B cell (primary cell): ENCODE data around the gene TMEM271. TPM values are rescaled to one million over a fixed set of nuclear protein-coding genes. Genes with fewer than 3 reads are reported as not detected.

Experiments
- ATAC-seq: fragments of 200-7000 bp; cut with Tn5 transposase; one replicate; pipeline ENCODE4 v1.10.0; 2021; ENCODE audit warnings: low read depth, mild to moderate bottlenecking, moderate number of reproducible peaks, moderate library complexity
- CTCF ChIA-PET: fragments of 350-600 bp; sonication (Branson Sonifier 250); formaldehyde crosslinking; loops from one replicate; lab custom pipeline; 2021; ENCODE audit warnings: antibody characterized with exemption, inconsistent platforms; lab: Charles Lee
- POLR2A ChIA-PET: fragments of 350-600 bp; sonication (Branson Sonifier 250); formaldehyde crosslinking; loops from one replicate; lab custom pipeline; 2021; ENCODE audit warnings: antibody characterized with exemption; lab: Charles Lee
- DNase-seq: peaks from one replicate; pipeline ENCODE4 v3.0.0; 2013
- H2AFZ ChIP-seq: 2 replicates; pipeline ENCODE4 v1.6.1; 2012; ENCODE audit warnings: mild to moderate bottlenecking, low read depth, low read length; ENCODE audit not compliant: insufficient read depth, poor library complexity, severe bottlenecking
- H3K27ac ChIP-seq, 2 donors: 1 replicate in 1 of 2; 2 replicates in 1 of 2; pipeline ENCODE4 v1.5.1; 2012 to 2013; ENCODE audit warnings: low read length in 2 of 2, mild to moderate bottlenecking in 2 of 2, moderate library complexity in 1 of 2
- H3K27me3 ChIP-seq, 4 experiments: fragments of 200-600 bp in 1 of 4; sonication (generic) in 1 of 4; replicated peaks in 1 of 4; 1 replicate in 2 of 4; 2 replicates in 2 of 4; pipeline versions ENCODE4 v1.6.1 to v1.7.0; 2013 to 2016; ENCODE audit warnings: low read length in 3 of 4, mild to moderate bottlenecking in 2 of 4, mixed read lengths in 1 of 4, moderate library complexity in 1 of 4; ENCODE audit not compliant: insufficient read depth in 4 of 4, control insufficient read depth in 3 of 4; ENCODE audit errors: control extremely low read depth in 1 of 4
- H3K36me3 ChIP-seq, 2 experiments: replicated peaks in 1 of 2; 1 replicate in 1 of 2; 2 replicates in 1 of 2; pipeline versions ENCODE4 v1.6.1 to v1.7.1; 2013; ENCODE audit warnings: low read length in 1 of 2; ENCODE audit not compliant: insufficient read depth in 2 of 2, control insufficient read depth in 1 of 2; ENCODE audit errors: control extremely low read depth in 1 of 2, extremely low read depth in 1 of 2
- H3K4me1 ChIP-seq, 2 donors: fragments of 200-600 bp in 1 of 2; sonication (generic) in 1 of 2; 1 replicate in 1 of 2; 2 replicates in 1 of 2; pipeline versions ENCODE4 v1.5.1 to v1.6.1; 2013 to 2017; ENCODE audit warnings: low read length in 2 of 2; ENCODE audit not compliant: control insufficient read depth in 2 of 2, insufficient read depth in 2 of 2
- H3K4me2 ChIP-seq: replicated peaks from 2 replicates; pipeline ENCODE3; 2012; ENCODE audit warnings: mild to moderate bottlenecking, low read depth, low read length; ENCODE audit not compliant: poor library complexity, severe bottlenecking
- H3K4me3 ChIP-seq, 5 experiments: fragments of 200-600 bp in 1 of 5; sonication (generic) in 1 of 5; 1 replicate in 3 of 5; 2 replicates in 2 of 5; pipeline versions ENCODE4 v1.5.1 to v1.7.0; 2011 to 2016; ENCODE audit warnings: low read length in 4 of 5, mild to moderate bottlenecking in 4 of 5, low read depth in 2 of 5, control low read depth in 1 of 5, moderate library complexity in 1 of 5; ENCODE audit not compliant: insufficient read depth in 1 of 5; ENCODE audit errors: control extremely low read depth in 1 of 5, extremely low read depth in 1 of 5
- H3K79me2 ChIP-seq: fragments of 200-600 bp; sonication (generic); one replicate; pipeline ENCODE4 v1.6.0; 2016; ENCODE audit warnings: low read length; ENCODE audit not compliant: control insufficient read depth, insufficient read depth
- H3K9ac ChIP-seq: fragments of 200-600 bp; sonication (generic); 2 replicates; pipeline ENCODE4 v1.6.1; 2017; ENCODE audit warnings: mild to moderate bottlenecking, low read length, moderate library complexity
- H3K9me3 ChIP-seq, 3 donors: one replicate each; pipeline versions ENCODE4 v1.6.1 to v1.7.1; 2013; ENCODE audit warnings: low read length in 2 of 3; ENCODE audit not compliant: control insufficient read depth in 2 of 3, insufficient read depth in 1 of 3; ENCODE audit errors: control extremely low read depth in 1 of 3
- H4K20me1 ChIP-seq: 2 replicates; pipeline ENCODE4 v1.6.0; 2012; ENCODE audit warnings: mild to moderate bottlenecking, low read length; ENCODE audit not compliant: insufficient read depth, control insufficient read depth, poor library complexity, severe bottlenecking
- H3K27ac Mint-ChIP-seq: one replicate; pipeline ENCODE4 v1.8.0; 2021; ENCODE audit warnings: mixed read lengths
- H3K27me3 Mint-ChIP-seq: one replicate; pipeline ENCODE4 v1.8.0; 2021; ENCODE audit warnings: mixed read lengths
- H3K4me1 Mint-ChIP-seq: one replicate; pipeline ENCODE4 v1.8.0; 2021; ENCODE audit warnings: mixed read lengths
- H3K4me3 Mint-ChIP-seq: one replicate; pipeline ENCODE4 v1.8.0; 2021; ENCODE audit warnings: mixed read lengths
- H3K9me3 Mint-ChIP-seq: one replicate; pipeline ENCODE4 v1.8.0; 2022; ENCODE audit warnings: mixed read lengths; ENCODE audit not compliant: insufficient read depth
- EZH2 ChIP-seq: IDR thresholded peaks from 2 replicates; pipeline ENCODE4 v1.6.1; 2012; ENCODE audit warnings: borderline replicate concordance, low read depth, mild to moderate bottlenecking, moderate library complexity, low read length; ENCODE audit not compliant: insufficient read depth, poor library complexity, severe bottlenecking
- WGBS: methylation state at CpG from one replicate; pipeline ENCODE4 v1.1.5; 2013; ENCODE audit warnings: missing lambda C conversion rate; ENCODE audit not compliant: insufficient coverage; 5-methylcytosine and 5-hydroxymethylcytosine counted together
- intact Hi-C: fragments of 100-400 bp; cut with micrococcal nuclease; formaldehyde crosslinking; loops from one replicate; pipeline ENCODE4 v1.10.0; 2022
- polyA plus RNA-seq: library from polyadenylated mRNA; depleted of rRNA; stranded (reverse); fragments of >200 nt; gene quantifications from 2 replicates; pipeline ENCODE4 v1.2.3, GENCODE V29; 2012
- total RNA-seq, 2 donors: library from RNA; stranded (reverse); fragments of 120-200 nt in 1 of 2; gene quantifications; 1 replicate in 1 of 2; 2 replicates in 1 of 2; pipeline versions ENCODE4 v1.2.3 to v1.2.4, GENCODE V29; 2013 to 2022
- TF ChIP-seq, protein P1 (sequence below): fragments of 200-600 bp; IDR thresholded peaks from one replicate; pipeline ENCODE4 v1.8.0; 2022; ENCODE audit warnings: antibody characterized with exemption, mild to moderate bottlenecking

Gene TMEM271
- total and polyA plus RNA-seq, 2 donors (not counting 1 experiment from before 2014, with no cell fraction given): not detected

GRCh38 chr4:535181-535923, 40.7 kb downstream of the TMEM271 start:
- H3K9ac ChIP-seq: no peak overlapping the region
- H3K27ac ChIP-seq: no peak overlapping the region
- no peak overlapping the region for H2AFZ ChIP-seq
- ChIA-PET CTCF (no interaction called here), POLR2A (no interaction called here)
- 98% methylated on average over 36 of the region's 39 CpGs for WGBS
- no peaks in the 10 kb centered on the region for H3K27me3 ChIP-seq
- no peak overlapping the region for H3K4me3 Mint-ChIP-seq
- no peaks in the 10 kb centered on the region for H4K20me1 ChIP-seq
- no peaks in the 10 kb centered on the region for H3K79me2 ChIP-seq
- intact Hi-C loops: no loop called here
- no peak overlapping the region for H3K4me2 ChIP-seq
- H3K9me3 ChIP-seq: peaks cover 0 to 52% (median 0%) of the 10 kb centered on the region in 3 donors
- TF ChIP-seq, protein P1, sequence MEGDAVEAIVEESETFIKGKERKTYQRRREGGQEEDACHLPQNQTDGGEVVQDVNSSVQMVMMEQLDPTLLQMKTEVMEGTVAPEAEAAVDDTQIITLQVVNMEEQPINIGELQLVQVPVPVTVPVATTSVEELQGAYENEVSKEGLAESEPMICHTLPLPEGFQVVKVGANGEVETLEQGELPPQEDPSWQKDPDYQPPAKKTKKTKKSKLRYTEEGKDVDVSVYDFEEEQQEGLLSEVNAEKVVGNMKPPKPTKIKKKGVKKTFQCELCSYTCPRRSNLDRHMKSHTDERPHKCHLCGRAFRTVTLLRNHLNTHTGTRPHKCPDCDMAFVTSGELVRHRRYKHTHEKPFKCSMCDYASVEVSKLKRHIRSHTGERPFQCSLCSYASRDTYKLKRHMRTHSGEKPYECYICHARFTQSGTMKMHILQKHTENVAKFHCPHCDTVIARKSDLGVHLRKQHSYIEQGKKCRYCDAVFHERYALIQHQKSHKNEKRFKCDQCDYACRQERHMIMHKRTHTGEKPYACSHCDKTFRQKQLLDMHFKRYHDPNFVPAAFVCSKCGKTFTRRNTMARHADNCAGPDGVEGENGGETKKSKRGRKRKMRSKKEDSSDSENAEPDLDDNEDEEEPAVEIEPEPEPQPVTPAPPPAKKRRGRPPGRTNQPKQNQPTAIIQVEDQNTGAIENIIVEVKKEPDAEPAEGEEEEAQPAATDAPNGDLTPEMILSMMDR: no peak
- TF ChIP-seq EZH2: no peak
- H3K4me1 Mint-ChIP-seq: no peaks in the 10 kb centered on the region
- H3K27me3 Mint-ChIP-seq: no peaks in the 10 kb centered on the region
- no peak for DNase-seq
- ATAC-seq: no peak
- H3K36me3 ChIP-seq: peaks cover 0 to 59% of the 10 kb centered on the region in 2 experiments
- no peak overlapping the region for H3K4me3 ChIP-seq
- no peaks in the 10 kb centered on the region for H3K4me1 ChIP-seq
- H3K27ac Mint-ChIP-seq: no peak overlapping the region
- H3K9me3 Mint-ChIP-seq: no peaks in the 10 kb centered on the region

DNA sequence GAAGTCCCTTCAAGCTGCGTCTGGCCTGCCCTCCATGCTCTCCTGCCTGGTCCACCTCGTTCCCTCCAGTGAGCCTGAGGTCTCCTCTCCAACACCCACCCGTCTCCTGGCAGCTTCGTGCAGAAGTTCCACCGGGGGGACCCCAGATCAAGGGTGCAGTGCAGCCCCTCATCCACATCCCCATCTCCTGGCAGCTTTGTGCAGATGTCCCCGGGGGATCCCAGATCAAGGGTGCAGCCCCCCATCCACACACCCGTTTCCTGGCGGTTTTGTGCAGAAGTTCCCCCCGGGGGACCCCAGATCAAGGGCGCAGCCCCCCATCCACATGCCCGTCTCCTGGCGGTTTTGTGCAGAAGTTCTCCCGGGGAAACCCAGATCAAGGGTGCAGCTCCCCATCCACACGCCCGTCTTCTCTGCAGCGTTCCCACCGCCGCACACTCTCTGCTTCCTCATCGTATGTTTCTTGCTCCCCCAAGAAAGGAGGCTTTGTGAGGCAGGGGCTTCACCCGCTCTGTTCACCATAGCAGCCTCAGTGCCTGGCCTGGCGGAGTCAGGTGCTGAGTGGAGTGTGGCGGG, 41.4 kb downstream of the TMEM271 start:
- Mint-ChIP-seq H3K27ac (no peak overlapping the region), H3K4me3 (no peak overlapping the region), H3K27me3 (no peaks in the 10 kb centered on the region), H3K9me3 (no peaks in the 10 kb centered on the region), H3K4me1 (no peaks in the 10 kb centered on the region)
- no peaks in the 10 kb centered on the region for H3K4me1 ChIP-seq
- CTCF ChIA-PET: no interaction called here
- no peaks in the 10 kb centered on the region for H3K79me2 ChIP-seq
- TF ChIP-seq, protein P1: no peak
- TF ChIP-seq EZH2: no peak
- ATAC-seq (no peak), DNase-seq (no peak)
- H3K9ac ChIP-seq: no peak overlapping the region
- intact Hi-C loops: no loop called here
- H3K27ac ChIP-seq: no peak overlapping the region
- no peak overlapping the region for H3K4me2 ChIP-seq
- H2AFZ ChIP-seq: no peak overlapping the region
- H3K9me3 ChIP-seq: peaks cover 0 to 52% (median 0%) of the 10 kb centered on the region in 3 donors
- 96% methylated on average over 21 of the region's 22 CpGs for WGBS
- H4K20me1 ChIP-seq: no peaks in the 10 kb centered on the region
- no peak overlapping the region for H3K4me3 ChIP-seq
- POLR2A ChIA-PET: no interaction called here
- H3K27me3 ChIP-seq: no peaks in the 10 kb centered on the region
- H3K36me3 ChIP-seq: peaks cover 0 to 65% of the 10 kb centered on the region in 2 experiments
